Esophagus muscularis mucosa (tissue), 4 donors: ENCODE measurements around the gene GNB5.

Experiments
- EP300 ChIP-seq: sonication (generic); formaldehyde crosslinking; IDR thresholded peaks from one replicate; pipeline ENCODE4 v1.6.1; 2017; ENCODE audit warnings: antibody characterized with exemption
- POLR2A ChIP-seq: fragments of 450-650 bp; IDR thresholded peaks from one replicate; pipeline ENCODE4 v1.6.1; 2017; ENCODE audit warnings: antibody characterized with exemption, moderate library complexity, mild to moderate bottlenecking, low read depth
- TF ChIP-seq, protein P1 (sequence below), 3 experiments: fragments of 200-600 bp in 2 of 3; fragments of 450-650 bp in 1 of 3; sonication (generic) in 2 of 3; IDR thresholded peaks; one replicate each; pipeline ENCODE4 v1.5.1; 2017 to 2019; ENCODE audit warnings: antibody characterized with exemption in 3 of 3, mild to moderate bottlenecking in 2 of 3, moderate library complexity in 1 of 3

DNA sequence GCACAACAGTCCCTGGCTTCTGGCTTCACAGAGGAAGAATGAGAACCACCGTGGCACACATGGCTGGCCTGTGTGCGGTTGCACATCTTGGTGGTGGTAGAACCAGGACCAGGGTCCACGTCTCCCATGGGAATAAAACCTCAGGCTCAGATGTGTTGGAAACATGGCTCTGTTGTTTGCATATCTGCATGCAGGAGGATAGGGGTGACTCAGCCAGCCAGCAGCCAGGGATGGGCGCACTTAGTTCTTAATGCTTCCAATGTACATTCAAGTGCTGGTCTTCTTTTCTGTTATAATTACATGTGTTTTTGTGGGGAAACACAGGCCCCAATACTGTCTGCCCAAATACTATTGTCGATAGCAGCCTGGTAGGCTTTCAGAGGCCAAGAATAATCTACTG is 42.8 kb downstream of the GNB5 start:
- TF ChIP-seq POLR2A (no peak), EP300 (no peak)
- TF ChIP-seq, protein P1, sequence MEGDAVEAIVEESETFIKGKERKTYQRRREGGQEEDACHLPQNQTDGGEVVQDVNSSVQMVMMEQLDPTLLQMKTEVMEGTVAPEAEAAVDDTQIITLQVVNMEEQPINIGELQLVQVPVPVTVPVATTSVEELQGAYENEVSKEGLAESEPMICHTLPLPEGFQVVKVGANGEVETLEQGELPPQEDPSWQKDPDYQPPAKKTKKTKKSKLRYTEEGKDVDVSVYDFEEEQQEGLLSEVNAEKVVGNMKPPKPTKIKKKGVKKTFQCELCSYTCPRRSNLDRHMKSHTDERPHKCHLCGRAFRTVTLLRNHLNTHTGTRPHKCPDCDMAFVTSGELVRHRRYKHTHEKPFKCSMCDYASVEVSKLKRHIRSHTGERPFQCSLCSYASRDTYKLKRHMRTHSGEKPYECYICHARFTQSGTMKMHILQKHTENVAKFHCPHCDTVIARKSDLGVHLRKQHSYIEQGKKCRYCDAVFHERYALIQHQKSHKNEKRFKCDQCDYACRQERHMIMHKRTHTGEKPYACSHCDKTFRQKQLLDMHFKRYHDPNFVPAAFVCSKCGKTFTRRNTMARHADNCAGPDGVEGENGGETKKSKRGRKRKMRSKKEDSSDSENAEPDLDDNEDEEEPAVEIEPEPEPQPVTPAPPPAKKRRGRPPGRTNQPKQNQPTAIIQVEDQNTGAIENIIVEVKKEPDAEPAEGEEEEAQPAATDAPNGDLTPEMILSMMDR (IDR thresholded peaks at IDR 0.05), result no peak
